Right renal pelvis (tissue), 4 donors: ENCODE data around the gene FGR. TPM values are rescaled to one million over a fixed set of nuclear protein-coding genes. Genes with fewer than 3 reads are reported as not detected.
"Not testable (repeated sequence)": the region's sequence is repeated elsewhere in the genome, so short reads cannot be mapped to it uniquely, and the experiment has no call there.

Source experiments
- DNase-seq, 4 donors: peaks; one replicate each; pipeline ENCODE4 v3.0.0-alpha.2; 2013; ENCODE audit warnings: low read depth in 4 of 4, low spot score in 3 of 4, missing footprints in 1 of 4
- polyA plus RNA-seq, 4 donors: library from polyadenylated mRNA; unstranded; fragments of 120-200 nt; gene quantifications; one replicate each; pipeline ENCODE4 v1.2.1, GENCODE V29; 2013; ENCODE audit not compliant: insufficient read length in 4 of 4

Gene FGR
- polyA plus RNA-seq, 4 donors, result 1.4 to 2.1 (median 1.8) TPM

GRCh38 chr1:27638047-27638734 lies 3.2 kb upstream of the FGR start:
- DNase-seq, result no peak

- no peak for DNase-seq
These were observed 584 bp upstream of the FGR start for GRCh38 chr1:27635396-27636142.

GRCh38 chr1:27634177-27634984 lies 604 bp downstream of the FGR start:
- DNase-seq, result no peak

DNA sequence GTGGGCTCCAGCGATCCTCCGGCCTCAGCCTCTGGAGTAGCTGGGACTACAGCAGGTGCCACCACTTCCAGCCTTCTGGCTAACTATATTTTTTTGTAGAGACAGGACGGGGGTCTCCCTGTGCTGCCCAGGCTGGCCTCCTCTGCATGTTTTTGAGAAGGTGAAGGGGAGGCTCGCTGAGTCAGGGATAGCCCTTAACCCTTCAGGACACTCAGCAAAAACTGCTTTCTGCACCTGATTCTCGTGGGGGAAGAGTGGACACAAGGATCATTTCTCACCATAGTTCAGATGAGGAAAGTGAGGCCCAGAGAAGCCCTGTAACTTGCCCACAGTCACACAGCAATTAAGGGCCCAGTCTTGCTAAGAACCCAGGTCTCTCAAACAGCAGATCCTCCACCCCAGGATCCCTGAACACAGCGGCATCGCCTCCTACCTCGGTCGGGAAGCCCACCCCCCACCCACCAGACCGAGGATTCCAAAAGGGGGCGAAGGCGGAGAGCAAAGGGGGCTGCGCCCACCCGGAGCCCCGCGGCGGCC lies 1.3 kb downstream of the FGR start:
- DNase-seq, result no peak

GRCh38 chr1:27633298-27633610 lies 1.7 kb downstream of the FGR start:
- no peak for DNase-seq

DNA sequence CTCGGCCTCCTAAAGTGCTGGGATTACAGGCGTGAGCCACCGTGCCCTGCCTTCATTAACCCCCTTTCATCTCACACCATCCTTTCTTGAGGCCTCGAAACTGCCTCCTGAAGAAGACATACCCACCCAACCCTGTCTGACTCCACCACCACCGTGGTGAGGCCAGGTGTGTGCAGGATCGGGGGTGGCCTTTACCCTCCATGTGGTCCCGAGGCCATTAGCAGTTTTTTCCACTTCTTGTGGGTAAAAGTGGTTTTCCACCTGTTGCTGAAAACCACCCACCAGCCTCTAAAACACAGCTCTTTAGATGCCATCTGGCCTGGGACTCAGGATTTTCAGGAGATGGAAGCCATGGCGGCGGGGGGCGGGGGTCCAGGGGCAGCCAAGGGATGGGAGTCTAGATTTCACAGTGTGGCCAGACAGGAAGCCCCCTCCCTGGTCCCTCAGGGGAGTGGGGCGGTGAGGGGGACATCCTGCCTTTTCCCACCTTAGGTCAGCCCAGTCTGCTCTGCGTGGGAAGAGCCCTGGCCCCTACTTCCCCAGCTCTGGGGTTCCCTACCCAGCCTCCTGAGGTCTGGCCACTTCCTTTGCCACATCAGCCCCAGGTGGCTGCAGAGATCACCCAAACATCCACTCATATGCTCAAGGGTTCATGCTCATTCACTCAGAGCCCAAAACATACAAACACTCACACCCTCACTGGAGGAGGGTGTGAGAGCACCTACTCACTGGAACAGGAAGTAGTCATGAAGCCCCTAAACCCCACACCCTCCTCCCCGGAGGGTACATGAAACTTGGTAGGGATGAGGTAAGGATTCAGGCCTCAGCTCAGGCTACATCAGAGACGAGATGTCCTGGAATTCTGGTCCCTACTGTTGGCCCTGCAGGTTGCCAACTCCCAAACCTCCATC lies 2.3 kb downstream of the FGR start:
- no peak for DNase-seq

GRCh38 chr1:27630859-27631491 lies 4.0 kb downstream of the FGR start:
- DNase-seq, result no peak

- no peak for DNase-seq
These were observed 6.3 kb downstream of the FGR start for GRCh38 chr1:27628712-27629111.

DNA sequence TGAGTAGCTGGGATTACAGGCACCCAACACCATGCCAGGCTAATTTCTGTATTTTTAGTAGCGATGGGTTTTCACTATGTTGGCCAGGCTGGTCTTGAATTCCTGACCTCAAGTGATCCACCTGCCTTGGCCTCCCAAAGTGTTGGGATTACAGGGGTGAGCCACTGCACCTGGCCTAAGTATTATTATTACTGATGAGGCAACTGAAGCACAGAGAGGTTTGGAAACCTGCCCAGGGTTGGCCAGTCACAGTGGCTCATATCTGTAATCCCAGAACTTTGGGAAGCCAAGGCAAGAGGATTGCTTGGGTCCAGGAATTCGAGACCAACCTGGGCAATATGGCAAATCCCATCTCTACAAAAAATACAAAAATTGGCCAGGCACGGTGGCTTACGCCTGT lies 7.3 kb downstream of the FGR start:
- not testable (repeated sequence) for DNase-seq

- DNase-seq, result no peak
These were observed 7.9 kb downstream of the FGR start for GRCh38 chr1:27627061-27627460.

GRCh38 chr1:27626031-27626935 lies 8.7 kb downstream of the FGR start:
- DNase-seq, result no peak

DNA sequence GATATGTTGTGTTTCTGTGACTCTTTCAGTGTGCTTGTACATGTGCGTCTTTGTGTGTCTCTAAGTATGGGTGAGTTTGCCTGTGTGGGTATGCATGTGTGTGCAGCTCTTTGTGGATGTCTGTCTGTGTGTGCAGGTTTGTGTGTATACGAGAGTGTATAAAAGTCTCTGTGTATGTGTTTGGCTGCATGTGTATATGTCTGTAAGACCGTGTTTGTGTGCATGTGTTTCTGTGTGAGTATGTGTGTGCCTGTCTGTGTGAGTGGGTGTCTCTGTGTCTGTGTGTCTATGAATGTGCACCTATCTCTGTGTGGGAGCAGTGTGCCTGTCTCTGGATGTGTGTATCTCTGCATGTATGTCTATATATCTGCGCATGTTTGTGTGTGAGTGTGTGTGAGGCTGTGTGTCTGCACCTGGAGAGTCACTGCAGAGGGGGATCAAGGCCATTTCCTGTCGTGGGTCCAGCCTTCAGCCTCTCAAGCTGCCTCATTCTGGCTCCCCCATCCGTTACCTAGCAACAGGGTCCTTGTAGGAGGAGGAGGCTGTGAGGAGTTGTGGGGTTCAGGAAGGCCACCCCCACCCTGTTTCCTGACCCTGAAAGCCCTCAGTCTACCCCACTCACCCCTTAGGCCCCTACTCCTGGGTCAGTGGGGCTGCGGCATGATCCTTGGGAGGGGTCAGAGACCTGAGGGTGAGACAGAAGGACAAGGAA lies 10.4 kb downstream of the FGR start:
- DNase-seq, result no peak

- no peak for DNase-seq
These were observed 11.4 kb downstream of the FGR start for GRCh38 chr1:27623327-27624212.

- no peak for DNase-seq
These were observed 12.2 kb downstream of the FGR start for GRCh38 chr1:27622828-27623227.

- no peak for DNase-seq
These were observed 13.7 kb downstream of the FGR start for GRCh38 chr1:27621051-27621920.

DNA sequence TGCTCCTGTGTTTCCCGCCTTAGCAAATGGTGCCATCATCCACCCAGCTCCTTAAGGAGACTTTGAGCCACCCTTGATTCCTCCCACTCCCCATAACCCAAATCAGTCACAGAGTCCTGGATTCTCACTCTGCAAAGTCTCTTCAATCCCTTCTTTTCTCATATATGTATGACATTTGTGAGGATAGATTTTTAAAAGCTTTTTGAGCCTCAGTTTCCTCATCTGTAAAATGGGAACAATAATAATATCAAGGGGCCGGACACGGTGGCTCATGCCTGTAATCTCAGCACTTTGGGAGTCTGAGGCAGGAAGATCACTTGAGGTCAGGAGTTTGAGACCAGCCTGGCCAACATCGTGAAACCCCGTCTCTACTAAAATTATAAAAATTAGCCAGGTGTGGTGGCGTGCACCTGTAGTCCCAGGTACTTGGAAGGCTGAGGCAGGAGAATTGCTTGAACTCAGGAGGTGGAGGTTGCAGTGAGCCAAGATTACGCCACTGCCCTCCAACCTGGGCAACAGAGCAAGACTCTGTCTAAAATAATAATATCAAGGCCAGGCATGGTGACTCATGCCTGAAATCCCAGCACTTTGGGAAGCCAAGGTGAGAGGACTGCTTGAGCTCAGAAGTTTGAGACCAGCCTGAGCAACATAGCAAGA lies 15.1 kb downstream of the FGR start:
- not testable (repeated sequence) for DNase-seq
